IPS-NIHi11 (cell line): ENCODE results near the gene TSPEAR.
"Not testable (repeated sequence)": the region's sequence is repeated elsewhere in the genome, so short reads cannot be mapped to it uniquely, and the experiment has no call there.

ENCODE experiments used
- DNase-seq: peaks from one replicate; pipeline ENCODE4 v3.0.0; 2012; ENCODE audit warnings: mixed read lengths, low spot score

The TSPEAR gene

GRCh38 chr21:44650973-44651675 is 60.2 kb downstream of the TSPEAR start:
- DNase-seq = no peak

GRCh38 chr21:44650265-44650972 is 61.0 kb downstream of the TSPEAR start:
- DNase-seq = no peak

- no peak for DNase-seq
These were observed 61.8 kb downstream of the TSPEAR start for GRCh38 chr21:44649521-44650100.

GRCh38 chr21:44648557-44649311 is 62.6 kb downstream of the TSPEAR start:
- DNase-seq = no peak

GRCh38 chr21:44647222-44647552 is 64.2 kb downstream of the TSPEAR start:
- DNase-seq = no peak

GRCh38 chr21:44646366-44647221 is 64.8 kb downstream of the TSPEAR start, which contains the start of gene KRTAP10-11:
Gene KRTAP10-11 (plus strand): TSS chr21:44646414. CDS start chr21:44646459, 45 bp downstream.
- DNase-seq = not testable (repeated sequence)

GRCh38 chr21:44644878-44645277 is 66.5 kb downstream of the TSPEAR start:
- DNase-seq = no peak

GRCh38 chr21:44643741-44644310 is 67.5 kb downstream of the TSPEAR start:
- DNase-seq = no peak

GRCh38 chr21:44640761-44641160 is 70.6 kb downstream of the TSPEAR start:
- no peak for DNase-seq

- DNase-seq = no peak
These were observed 72.1 kb downstream of the TSPEAR start for GRCh38 chr21:44639331-44639655.

GRCh38 chr21:44638506-44639330 is 72.7 kb downstream of the TSPEAR start:
- not testable (repeated sequence) for DNase-seq

GRCh38 chr21:44637851-44638348 is 73.5 kb downstream of the TSPEAR start:
- not testable (repeated sequence) for DNase-seq

GRCh38 chr21:44637018-44637850 is 74.1 kb downstream of the TSPEAR start, which contains the start of gene KRTAP10-10:
Gene KRTAP10-10 (plus strand): TSS chr21:44637356. CDS start chr21:44637418, 62 bp downstream.
- DNase-seq = no peak

- DNase-seq = no peak
These were observed 75.0 kb downstream of the TSPEAR start for GRCh38 chr21:44636209-44637017.

GRCh38 chr21:44632067-44632466 is 79.3 kb downstream of the TSPEAR start:
- DNase-seq = no peak

GRCh38 chr21:44630440-44630839 is 80.9 kb downstream of the TSPEAR start:
- DNase-seq = no peak

GRCh38 chr21:44628707-44629391 is 82.5 kb downstream of the TSPEAR start:
- DNase-seq = no peak

- not testable (repeated sequence) for DNase-seq
These were observed 83.5 kb downstream of the TSPEAR start for GRCh38 chr21:44627831-44628233.
